Hair follicular keratinocyte (primary cell): Measurements from ENCODE around the gene PCDHGA8. TPM values are rescaled to one million over a fixed set of nuclear protein-coding genes. Genes with fewer than 3 reads are reported as not detected.

Source experiments
- total RNA-seq: library from RNA; depleted of rRNA; stranded (reverse); fragments of >200 nt; gene quantifications from 2 replicates; pipeline ENCODE4 v1.2.3, GENCODE V29; 2015

PCDHGA8 gene
- total RNA-seq, 1 donor from 2014 or later, result 0.08 TPM

DNA sequence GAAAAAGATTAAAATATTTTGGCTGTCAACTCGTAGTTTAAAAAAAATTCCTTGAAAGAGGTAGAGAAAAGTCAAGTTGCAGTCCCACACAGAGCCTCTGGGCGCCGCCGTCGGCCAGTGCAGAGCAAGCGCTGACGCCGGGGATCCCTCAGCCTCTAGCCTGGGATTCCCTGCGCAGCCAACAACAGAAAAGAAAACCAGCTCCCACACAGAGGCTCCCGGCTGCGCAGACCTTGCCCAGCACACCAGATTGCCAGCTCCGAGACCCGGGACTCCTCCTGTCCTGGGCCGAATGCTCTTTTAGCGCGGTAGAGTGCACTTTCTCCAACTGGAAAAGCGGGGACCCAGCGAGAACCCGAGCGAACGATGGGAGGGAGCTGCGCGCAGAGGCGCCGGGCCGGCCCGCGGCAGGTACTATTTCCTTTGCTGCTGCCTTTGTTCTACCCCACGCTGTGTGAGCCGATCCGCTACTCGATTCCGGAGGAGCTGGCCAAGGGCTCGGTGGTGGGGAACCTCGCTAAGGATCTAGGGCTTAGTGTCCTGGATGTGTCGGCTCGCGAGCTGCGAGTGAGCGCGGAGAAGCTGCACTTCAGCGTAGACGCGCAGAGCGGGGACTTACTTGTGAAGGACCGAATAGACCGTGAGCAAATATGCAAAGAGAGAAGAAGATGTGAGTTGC is 25.2 kb downstream of the PCDHGA8 start, which contains the start of gene PCDHGB7:
PCDHGB7 (plus strand) TSS at position 184 of the 679 bp plus-strand sequence; CDS start at position 367, 183 bp downstream.

DNA sequence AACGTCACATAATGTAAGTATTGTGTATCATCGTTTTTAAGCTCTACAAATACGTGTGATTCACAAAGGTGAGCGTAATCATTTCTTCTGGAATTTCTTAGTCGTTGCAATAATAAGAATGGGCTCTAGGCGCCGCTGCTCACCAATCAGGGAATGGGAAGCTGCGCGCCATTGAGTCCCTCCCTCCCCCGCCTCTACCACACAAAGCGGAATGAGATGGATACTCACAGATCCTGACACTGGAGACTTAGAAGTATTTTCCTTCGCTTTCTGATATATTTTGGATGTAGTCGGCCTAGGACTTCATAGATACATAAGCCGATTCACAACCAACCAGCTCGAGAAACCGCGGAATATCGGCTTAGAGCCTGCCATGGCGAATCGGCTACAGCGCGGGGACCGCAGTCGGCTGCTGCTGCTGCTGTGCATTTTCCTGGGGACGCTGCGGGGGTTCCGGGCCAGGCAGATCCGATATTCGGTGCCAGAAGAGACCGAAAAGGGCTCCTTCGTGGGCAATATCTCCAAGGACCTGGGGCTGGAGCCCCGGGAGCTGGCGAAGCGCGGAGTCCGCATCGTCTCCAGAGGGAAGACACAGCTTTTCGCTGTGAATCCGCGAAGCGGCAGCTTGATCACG is 28.5 kb downstream of the PCDHGA8 start, which contains the start of gene PCDHGA11:
PCDHGA11 (plus strand) TSS at position 197 of the 634 bp plus-strand sequence; CDS start at position 374, 177 bp downstream.

DNA sequence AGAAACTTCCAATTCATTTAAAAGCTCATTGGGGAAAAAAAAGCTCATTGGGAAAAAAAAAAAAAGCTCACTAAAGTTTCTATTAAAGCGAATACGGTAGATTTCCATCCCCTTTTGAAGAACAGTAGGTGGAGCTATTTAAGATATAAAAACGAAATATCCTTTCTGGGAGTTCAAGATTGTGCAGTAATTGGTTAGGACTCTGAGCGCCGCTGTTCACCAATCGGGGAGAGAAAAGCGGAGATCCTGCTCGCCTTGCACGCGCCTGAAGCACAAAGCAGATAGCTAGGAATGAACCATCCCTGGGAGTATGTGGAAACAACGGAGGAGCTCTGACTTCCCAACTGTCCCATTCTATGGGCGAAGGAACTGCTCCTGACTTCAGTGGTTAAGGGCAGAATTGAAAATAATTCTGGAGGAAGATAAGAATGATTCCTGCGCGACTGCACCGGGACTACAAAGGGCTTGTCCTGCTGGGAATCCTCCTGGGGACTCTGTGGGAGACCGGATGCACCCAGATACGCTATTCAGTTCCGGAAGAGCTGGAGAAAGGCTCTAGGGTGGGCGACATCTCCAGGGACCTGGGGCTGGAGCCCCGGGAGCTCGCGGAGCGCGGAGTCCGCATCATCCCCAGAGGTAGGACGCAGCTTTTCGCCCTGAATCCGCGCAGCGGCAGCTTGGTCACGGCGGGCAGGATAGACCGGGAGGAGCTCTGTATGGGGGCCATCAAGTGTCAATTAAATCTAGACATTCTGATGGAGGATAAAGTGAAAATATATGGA is 38.1 kb downstream of the PCDHGA8 start, which contains the start of gene PCDHGA12:
PCDHGA12 (plus strand) TSS at position 176 of the 782 bp plus-strand sequence; CDS start at position 429, 253 bp downstream.

Other genes starting within 250 kb of the PCDHGA8 start
- gene PCDHB6, start 242.6 kb upstream of the PCDHGA8 start, total RNA-seq, result not detected in 2 replicates
- not detected in 2 replicates for gene PCDHB7, start 220.0 kb upstream of the PCDHGA8 start, total RNA-seq
- gene PCDHB8, start 214.8 kb upstream of the PCDHGA8 start, total RNA-seq, result not detected in 2 replicates
- gene PCDHB16, start 210.2 kb upstream of the PCDHGA8 start, total RNA-seq, result 0.16 TPM in 1 of 2 replicates, not detected in the other
- gene PCDHB9, start 205.5 kb upstream of the PCDHGA8 start, total RNA-seq, result 0.08 TPM in 1 of 2 replicates, not detected in the other
- gene PCDHB10, start 200.3 kb upstream of the PCDHGA8 start, total RNA-seq, result under 0.01 and 0.04 TPM in 2 replicates
- not detected in 2 replicates for gene PCDHB11, start 193.0 kb upstream of the PCDHGA8 start, total RNA-seq
- not detected in 2 replicates for gene PCDHB12, start 183.9 kb upstream of the PCDHGA8 start, total RNA-seq
- not detected in 2 replicates for gene PCDHB13, start 178.7 kb upstream of the PCDHGA8 start, total RNA-seq
- gene PCDHB14, start 169.3 kb upstream of the PCDHGA8 start, total RNA-seq, result 0.04 TPM in 1 of 2 replicates, not detected in the other
- 0.04 and 0.08 TPM in 2 replicates for gene PCDHB15, start 147.2 kb upstream of the PCDHGA8 start, total RNA-seq
- gene SLC25A2, start 88.6 kb upstream of the PCDHGA8 start, total RNA-seq, result not detected in 2 replicates
- gene TAF7, start 71.8 kb upstream of the PCDHGA8 start, total RNA-seq, result 28.9 and 35.5 TPM in 2 replicates
- gene PCDHGA1, start 62.1 kb upstream of the PCDHGA8 start, total RNA-seq, result not detected in 2 replicates
- gene PCDHGA2, start 53.9 kb upstream of the PCDHGA8 start, total RNA-seq, result 0.04 and 0.55 TPM in 2 replicates
- gene PCDHGA3, start 48.8 kb upstream of the PCDHGA8 start, total RNA-seq, result 0.04 and 0.08 TPM in 2 replicates
- 0.23 and 0.38 TPM in 2 replicates for gene PCDHGB1, start 42.5 kb upstream of the PCDHGA8 start, total RNA-seq
- 0.08 and 0.15 TPM in 2 replicates for gene PCDHGA4, start 37.6 kb upstream of the PCDHGA8 start, total RNA-seq
- gene PCDHGB2, start 32.6 kb upstream of the PCDHGA8 start, total RNA-seq, result 0.08 and 0.23 TPM in 2 replicates
- under 0.01 TPM in 1 of 2 replicates, not detected in the other for gene PCDHGA5, start 28.5 kb upstream of the PCDHGA8 start, total RNA-seq
- 0.31 and 0.46 TPM in 2 replicates for gene PCDHGB3, start 22.4 kb upstream of the PCDHGA8 start, total RNA-seq
- 0.15 and 0.16 TPM in 2 replicates for gene PCDHGA6, start 18.7 kb upstream of the PCDHGA8 start, total RNA-seq
- gene PCDHGA7, start 9.9 kb upstream of the PCDHGA8 start, total RNA-seq, result 0.11 and 0.86 TPM in 2 replicates
- gene PCDHGB4, start 4.9 kb upstream of the PCDHGA8 start, total RNA-seq, result 1.5 and 3.7 TPM in 2 replicates
- gene PCDHGB5, start 5.3 kb downstream of the PCDHGA8 start, total RNA-seq, result 3.3 and 5.9 TPM in 2 replicates
- gene PCDHGA9, start 10.1 kb downstream of the PCDHGA8 start, total RNA-seq, result 0.53 and 0.70 TPM in 2 replicates
- 0.61 and 0.70 TPM in 2 replicates for gene PCDHGB6, start 15.4 kb downstream of the PCDHGA8 start, total RNA-seq
- 1.3 and 1.6 TPM in 2 replicates for gene PCDHGA10, start 20.4 kb downstream of the PCDHGA8 start, total RNA-seq
- gene PCDHGB7, start 25.0 kb downstream of the PCDHGA8 start, total RNA-seq, result 1.3 and 2.3 TPM in 2 replicates
- gene PCDHGA11, start 28.4 kb downstream of the PCDHGA8 start, total RNA-seq, result 0.84 and 0.94 TPM in 2 replicates
- gene PCDHGA12, start 37.9 kb downstream of the PCDHGA8 start, total RNA-seq, result 1.6 and 4.0 TPM in 2 replicates
- gene PCDHGC3, start 83.3 kb downstream of the PCDHGA8 start, total RNA-seq, result 21.8 and 60.9 TPM in 2 replicates
- gene PCDHGC4, start 92.4 kb downstream of the PCDHGA8 start, total RNA-seq, result 0.19 and 0.31 TPM in 2 replicates
- gene PCDHGC5, start 96.4 kb downstream of the PCDHGA8 start, total RNA-seq, result 1.2 and 5.0 TPM in 2 replicates
- gene DIAPH1, start 226.4 kb downstream of the PCDHGA8 start, total RNA-seq, result 99.0 and 100 TPM in 2 replicates
- gene HDAC3, start 244.2 kb downstream of the PCDHGA8 start, total RNA-seq, result 51.6 and 61.5 TPM in 2 replicates
- 5.6 and 15.1 TPM in 2 replicates for gene RELL2, start 244.4 kb downstream of the PCDHGA8 start, total RNA-seq